CD4-positive, alpha-beta T cell (primary cell): ENCODE data around the gene KLLN. TPM values are rescaled to one million over a fixed set of nuclear protein-coding genes. Genes with fewer than 3 reads are reported as not detected.

ENCODE experiments used
- ATAC-seq: fragments of 200-7000 bp; cut with Tn5 transposase; one replicate; pipeline ENCODE4 v1.10.0; 2022; ENCODE audit warnings: mild to moderate bottlenecking; ENCODE audit not compliant: poor library complexity
- CTCF ChIA-PET: fragments of 350-600 bp; sonication (Branson Sonifier 250); formaldehyde crosslinking; loops from one replicate; lab custom pipeline; 2021; ENCODE audit warnings: antibody characterized with exemption, inconsistent platforms; lab: Charles Lee
- POLR2A ChIA-PET: fragments of 350-600 bp; sonication (Branson Sonifier 250); formaldehyde crosslinking; loops from one replicate; lab custom pipeline; 2021; ENCODE audit warnings: antibody characterized with exemption, inconsistent platforms; lab: Charles Lee
- DNase-seq, 14 experiments: peaks; one replicate each; pipeline ENCODE4 v3.0.0-alpha.2; 2013 to 2020; ENCODE audit warnings: mixed read lengths in 2 of 14
- H3K27ac ChIP-seq, 2 donors: one replicate each; pipeline versions ENCODE4 v1.5.1 to v1.7.0; 2013; ENCODE audit warnings: low read length in 2 of 2, low read depth in 1 of 2, mild to moderate bottlenecking in 1 of 2
- H3K27me3 ChIP-seq, 2 experiments: 1 replicate in 1 of 2; 2 replicates in 1 of 2; pipeline versions ENCODE4 v1.6.1 to v1.7.0; 2013; ENCODE audit warnings: low read length in 2 of 2, control low read depth in 1 of 2, mild to moderate bottlenecking in 1 of 2, moderate library complexity in 1 of 2; ENCODE audit not compliant: insufficient read depth in 2 of 2, control insufficient read depth in 1 of 2
- H3K36me3 ChIP-seq: one replicate; pipeline ENCODE4 v1.6.1; 2013; ENCODE audit warnings: low read length, control low read depth; ENCODE audit not compliant: insufficient read depth
- H3K4me1 ChIP-seq: one replicate; pipeline ENCODE4 v1.6.1; 2013; ENCODE audit warnings: low read length, control low read depth; ENCODE audit not compliant: insufficient read depth
- H3K4me3 ChIP-seq: one replicate; pipeline ENCODE4 v1.5.1; 2013; ENCODE audit warnings: mild to moderate bottlenecking, low read length, moderate library complexity
- H3K9me3 ChIP-seq, 2 experiments: 1 replicate in 1 of 2; 2 replicates in 1 of 2; pipeline versions ENCODE4 v1.6.1 to v1.7.0; 2013; ENCODE audit warnings: low read length in 2 of 2, mild to moderate bottlenecking in 2 of 2, control low read depth in 1 of 2, moderate library complexity in 1 of 2; ENCODE audit not compliant: control insufficient read depth in 1 of 2, insufficient read depth in 1 of 2
- H3K27ac Mint-ChIP-seq: one replicate; pipeline ENCODE4 v1.8.0; 2020; ENCODE audit warnings: mixed read lengths
- H3K27me3 Mint-ChIP-seq: one replicate; pipeline ENCODE4 v1.8.0; 2021; ENCODE audit warnings: mixed read lengths
- H3K36me3 Mint-ChIP-seq: one replicate; pipeline ENCODE4 v1.8.0; 2021; ENCODE audit warnings: low read depth, mixed read lengths
- H3K4me1 Mint-ChIP-seq: one replicate; pipeline ENCODE4 v1.8.0; 2021; ENCODE audit warnings: low read depth, mixed read lengths
- H3K4me3 Mint-ChIP-seq: one replicate; pipeline ENCODE4 v1.8.0; 2020; ENCODE audit warnings: mild to moderate bottlenecking, mixed read lengths
- H3K9me3 Mint-ChIP-seq: one replicate; pipeline ENCODE4 v1.8.0; 2020; ENCODE audit warnings: mixed read lengths
- CTCF ChIP-seq: fragments of 200-600 bp; IDR thresholded peaks from one replicate; pipeline ENCODE4 v1.8.0; 2022; ENCODE audit warnings: antibody characterized with exemption, mild to moderate bottlenecking
- intact Hi-C, 2 experiments: fragments of 100-400 bp; cut with DNase I in 1 of 2; cut with micrococcal nuclease in 1 of 2; formaldehyde crosslinking; loops; one replicate each; pipeline versions ENCODE4 v1.15.1 to v1.9.0; 2023 to 2025; cut with DNase I, micrococcal nuclease
- total RNA-seq, 174 experiments: library from RNA in 2 of 174; stranded (reverse) in 2 of 174; gene quantifications; one replicate each; pipeline ENCODE4 v1.2.3 and lab custom pipeline; 2021 to 2026

KLLN gene
- total RNA-seq, 2 experiments from 2014 or later, result 0.33 to 0.36 TPM

DNA sequence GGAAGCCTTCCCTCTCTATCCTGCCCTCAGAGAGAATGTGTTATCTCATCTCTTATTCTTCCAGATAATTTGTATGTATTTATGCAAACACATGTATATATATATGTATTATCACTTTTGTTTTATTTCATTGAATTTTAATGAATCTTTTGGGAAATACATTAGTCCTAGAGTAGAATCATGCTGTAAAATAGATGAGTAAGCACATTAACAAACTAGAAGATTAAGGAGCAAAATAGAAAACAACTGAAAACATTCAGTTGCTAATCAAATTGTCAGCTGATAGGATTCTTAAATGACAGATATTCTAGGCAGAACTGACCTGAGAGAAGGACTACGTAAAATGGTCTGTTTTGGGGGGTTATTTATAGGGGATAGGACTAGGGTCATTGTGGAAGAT lies 11.2 kb downstream of the KLLN start:
- Mint-ChIP-seq H3K9me3 (no peaks in the 10 kb centered on the region), H3K27me3 (no peaks in the 10 kb centered on the region), H3K27ac (no peak overlapping the region), H3K4me1 (peaks cover 18% of the 10 kb centered on the region), H3K36me3 (no peaks in the 10 kb centered on the region), H3K4me3 (no peak overlapping the region)
- no peaks in the 10 kb centered on the region for H3K9me3 ChIP-seq
- intact Hi-C loops, result loop anchor here in 1 of 2 experiments (2.0 to 10.0 kb wide), 2 partner anchors 537 to 963 kb away; no protein-coding TSS in a partner anchor
- H3K4me1 ChIP-seq, result peaks cover 3% of the 10 kb centered on the region
- no peak for ATAC-seq
- no peak for DNase-seq
- no peak overlapping the region for H3K27ac ChIP-seq
- no peaks in the 10 kb centered on the region for H3K27me3 ChIP-seq
- no peak for TF ChIP-seq CTCF
- no peak overlapping the region for H3K4me3 ChIP-seq
- POLR2A ChIA-PET, result no interaction called here
- CTCF ChIA-PET, result interaction anchor here (1.2 kb wide), 1 partner anchor 700 kb away, joined by 3 read pairs; no protein-coding TSS in a partner anchor
- no peaks in the 10 kb centered on the region for H3K36me3 ChIP-seq

GRCh38 chr10:87850742-87851205 lies 12.6 kb downstream of the KLLN start:
- Mint-ChIP-seq H3K9me3 (no peaks in the 10 kb centered on the region), H3K4me1 (peaks cover 17% of the 10 kb centered on the region), H3K4me3 (no peak overlapping the region), H3K36me3 (no peaks in the 10 kb centered on the region), H3K27ac (no peak overlapping the region), H3K27me3 (no peaks in the 10 kb centered on the region)
- peaks cover 3% of the 10 kb centered on the region for H3K4me1 ChIP-seq
- no peaks in the 10 kb centered on the region for H3K9me3 ChIP-seq
- peak; percentile 71 for TF ChIP-seq CTCF
- H3K27me3 ChIP-seq, result no peaks in the 10 kb centered on the region
- intact Hi-C loops, result loop anchor here (1.0 to 10.0 kb wide), 3 partner anchors 702 to 964 kb away; no protein-coding TSS in a partner anchor
- peak; percentile 95 for ATAC-seq
- H3K27ac ChIP-seq, result no peak overlapping the region
- ChIA-PET CTCF (interaction anchor here (0.8 to 1.6 kb wide), 5 partner anchors 11 to 702 kb away, joined by 3 to 6 read pairs (median 4); no protein-coding TSS in a partner anchor), POLR2A (interaction anchor here (0.8 to 2.8 kb wide), 3 partner anchors 11 to 539 kb away, joined by 3 to 19 read pairs (median 4); partner anchors contain the start of genes KLLN and PTEN)
- H3K4me3 ChIP-seq, result no peak overlapping the region
- H3K36me3 ChIP-seq, result no peaks in the 10 kb centered on the region
- peak; percentile 18 to 81 (median 39) for DNase-seq

DNA sequence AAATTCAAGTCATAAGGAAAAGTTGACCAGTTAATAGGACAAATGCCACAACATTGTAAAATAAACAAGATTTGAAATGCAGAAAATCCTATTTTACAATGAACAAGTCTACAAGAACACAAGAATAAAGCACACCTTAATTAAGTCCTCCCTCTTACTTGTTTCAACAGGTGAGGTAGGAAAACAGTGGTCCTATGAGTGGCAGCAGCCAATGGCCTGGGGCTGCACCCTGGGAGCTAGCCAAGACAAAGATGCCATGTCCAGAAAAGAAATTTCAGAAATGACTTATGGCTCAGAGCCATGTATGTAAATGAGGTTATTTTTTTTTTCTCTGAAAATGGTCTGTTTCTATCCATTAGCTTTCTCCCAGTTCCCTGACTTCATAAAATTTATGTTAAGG lies 14.3 kb downstream of the KLLN start:
- ChIA-PET POLR2A (interaction anchor here (2.8 kb wide), 1 partner anchor 13 kb away, joined by 19 read pairs; the partner anchor contains the start of genes KLLN and PTEN), CTCF (interaction anchor here (1.6 kb wide), 1 partner anchor 704 kb away, joined by 6 read pairs; no protein-coding TSS in a partner anchor)
- no peak for DNase-seq
- Histone ChIP-seq H3K27me3 (no peaks in the 10 kb centered on the region), H3K9me3 (no peaks in the 10 kb centered on the region), H3K4me3 (no peak overlapping the region), H3K4me1 (peaks cover 3% of the 10 kb centered on the region), H3K27ac (no peak overlapping the region), H3K36me3 (no peaks in the 10 kb centered on the region)
- Mint-ChIP-seq H3K36me3 (no peaks in the 10 kb centered on the region), H3K27ac (no peak overlapping the region), H3K4me3 (no peak overlapping the region), H3K27me3 (no peaks in the 10 kb centered on the region), H3K9me3 (no peaks in the 10 kb centered on the region), H3K4me1 (peaks cover 8% of the 10 kb centered on the region)
- no peak for TF ChIP-seq CTCF
- no peak for ATAC-seq
- intact Hi-C loops, result no loop called here
